NT2/D1 (cell line): ENCODE measurements around the gene IFNA7.
A peak's percentile ranks its signal among the peaks of the same experiment; 100 is the strongest.

Experiments
- DNase-seq: peaks from one replicate; pipeline ENCODE4 v3.0.0-alpha.2; 2011; ENCODE audit warnings: low read depth, low spot score
- H3K27me3 ChIP-seq: 2 replicates; pipeline ENCODE4 v1.6.0; 2011; ENCODE audit warnings: mild to moderate bottlenecking; ENCODE audit not compliant: insufficient read length, insufficient read depth
- H3K36me3 ChIP-seq: 2 replicates; pipeline ENCODE4 v1.6.1; 2011; ENCODE audit warnings: mild to moderate bottlenecking, low read length, mixed read lengths; ENCODE audit not compliant: insufficient read depth, insufficient read length
- H3K4me1 ChIP-seq: 2 replicates; pipeline ENCODE4 v1.5.1; 2011; ENCODE audit not compliant: insufficient read depth, insufficient read length
- H3K4me3 ChIP-seq: 2 replicates; pipeline ENCODE4 v1.5.1; 2011; ENCODE audit warnings: low read depth; ENCODE audit not compliant: insufficient read length
- H3K9ac ChIP-seq: 2 replicates; pipeline ENCODE4 v1.6.0; 2011; ENCODE audit warnings: low read depth; ENCODE audit not compliant: insufficient read length
- H3K9me3 ChIP-seq: 2 replicates; pipeline ENCODE4 v1.5.1; 2011; ENCODE audit warnings: mild to moderate bottlenecking, low read length; ENCODE audit not compliant: insufficient read depth
- SUZ12 ChIP-seq: IDR thresholded peaks from 2 replicates; pipeline ENCODE4 v1.6.1; 2011; ENCODE audit not compliant: insufficient read length, insufficient read depth; ENCODE audit errors: extremely low read depth
- YY1 ChIP-seq: IDR thresholded peaks from 2 replicates; pipeline ENCODE4 v1.6.1; 2011; ENCODE audit not compliant: insufficient read length, insufficient read depth
- ZNF274 ChIP-seq: IDR thresholded peaks from 2 replicates; pipeline ENCODE4 v1.6.1; 2011; ENCODE audit warnings: mild to moderate bottlenecking, low read depth, low read length

The IFNA7 gene

GRCh38 chr9:21165516-21165915 lies 36.5 kb downstream of the IFNA7 start:
- no peak for TF ChIP-seq SUZ12
- no peak for TF ChIP-seq ZNF274
- no peak for TF ChIP-seq YY1
- Histone ChIP-seq H3K4me3 (no peak overlapping the region), H3K36me3 (no peaks in the 10 kb centered on the region), H3K27me3 (no peaks in the 10 kb centered on the region), H3K4me1 (no peaks in the 10 kb centered on the region), H3K9me3 (no peaks in the 10 kb centered on the region), H3K9ac (no peak overlapping the region)
- DNase-seq = no peak

GRCh38 chr9:21160178-21160577 lies 41.8 kb downstream of the IFNA7 start:
- Histone ChIP-seq H3K4me1 (no peaks in the 10 kb centered on the region), H3K27me3 (no peaks in the 10 kb centered on the region), H3K9me3 (no peaks in the 10 kb centered on the region), H3K4me3 (no peak overlapping the region), H3K9ac (no peak overlapping the region), H3K36me3 (no peaks in the 10 kb centered on the region)
- no peak for DNase-seq
- TF ChIP-seq SUZ12 = no peak
- TF ChIP-seq YY1 = no peak
- TF ChIP-seq ZNF274 = no peak

GRCh38 chr9:21155501-21155900 lies 46.5 kb downstream of the IFNA7 start:
- H3K4me1 ChIP-seq = no peaks in the 10 kb centered on the region
- no peak for DNase-seq
- TF ChIP-seq YY1 (no peak), SUZ12 (no peak), ZNF274 (no peak)
- no peaks in the 10 kb centered on the region for H3K36me3 ChIP-seq
- no peaks in the 10 kb centered on the region for H3K27me3 ChIP-seq
- no peak overlapping the region for H3K4me3 ChIP-seq
- H3K9ac ChIP-seq = no peak overlapping the region
- H3K9me3 ChIP-seq = no peaks in the 10 kb centered on the region

GRCh38 chr9:21154018-21154608 lies 47.9 kb downstream of the IFNA7 start:
- no peaks in the 10 kb centered on the region for H3K36me3 ChIP-seq
- H3K9me3 ChIP-seq = no peaks in the 10 kb centered on the region; the same call in 1 of the 2 replicates
- DNase-seq = peak; percentile 22
- H3K4me1 ChIP-seq = no peaks in the 10 kb centered on the region
- no peak overlapping the region for H3K9ac ChIP-seq
- no peak overlapping the region for H3K4me3 ChIP-seq
- H3K27me3 ChIP-seq = no peaks in the 10 kb centered on the region
- TF ChIP-seq SUZ12 = no peak
- TF ChIP-seq ZNF274 = no peak
- no peak for TF ChIP-seq YY1

GRCh38 chr9:21153336-21154017 lies 48.5 kb downstream of the IFNA7 start:
- TF ChIP-seq SUZ12 (no peak), ZNF274 (no peak), YY1 (no peak)
- Histone ChIP-seq H3K4me1 (no peaks in the 10 kb centered on the region), H3K36me3 (no peaks in the 10 kb centered on the region), H3K4me3 (no peak overlapping the region), H3K27me3 (no peaks in the 10 kb centered on the region), H3K9ac (no peak overlapping the region), H3K9me3 (no peaks in the 10 kb centered on the region; the same call in 1 of the 2 replicates)
- no peak for DNase-seq
